Mesendoderm (in vitro differentiated cells): ENCODE data around the gene TEK.

Source experiments
- DNase-seq: peaks from one replicate; pipeline ENCODE4 v3.0.0; 2013
- H2AK5ac ChIP-seq: 2 replicates; pipeline ENCODE4 v1.6.1; 2013; ENCODE audit warnings: low read length, inconsistent platforms
- H2BK120ac ChIP-seq: 2 replicates; pipeline ENCODE4 v1.6.1; 2013; ENCODE audit warnings: low read depth, mild to moderate bottlenecking, low read length, moderate library complexity, mixed read lengths
- H2BK15ac ChIP-seq: replicated peaks from 2 replicates; pipeline ENCODE4 v1.6.1; 2013; ENCODE audit warnings: low read depth, mild to moderate bottlenecking, moderate library complexity
- H2BK5ac ChIP-seq: 2 replicates; pipeline ENCODE4 v1.6.1; 2013; ENCODE audit warnings: low read length, inconsistent platforms
- H3K18ac ChIP-seq: 2 replicates; pipeline ENCODE4 v1.6.1; 2013; ENCODE audit warnings: mild to moderate bottlenecking, low read length, mixed read lengths
- H3K23ac ChIP-seq: one replicate; pipeline ENCODE4 v1.6.1; 2013; ENCODE audit warnings: low read length
- H3K27ac ChIP-seq: 2 replicates; pipeline ENCODE4 v1.5.1; 2013; ENCODE audit warnings: low read depth, mild to moderate bottlenecking, inconsistent platforms, low read length, moderate library complexity
- H3K27me3 ChIP-seq: 2 replicates; pipeline ENCODE4 v1.6.1; 2013; ENCODE audit warnings: low read length, control low read depth, mild to moderate bottlenecking, inconsistent platforms; ENCODE audit not compliant: insufficient read depth, poor library complexity
- H3K36me3 ChIP-seq: 2 replicates; pipeline ENCODE4 v1.6.1; 2013; ENCODE audit warnings: low read length, inconsistent platforms; ENCODE audit not compliant: control insufficient read depth, insufficient read depth
- H3K4ac ChIP-seq: one replicate; pipeline ENCODE4 v1.6.1; 2013; ENCODE audit warnings: low read depth, mild to moderate bottlenecking, low read length, moderate library complexity
- H3K4me1 ChIP-seq: 2 replicates; pipeline ENCODE4 v1.6.1; 2013; ENCODE audit warnings: low read depth, low read length, inconsistent platforms; ENCODE audit not compliant: control insufficient read depth
- H3K4me2 ChIP-seq: 2 replicates; pipeline ENCODE4 v1.6.1; 2013; ENCODE audit warnings: low read length
- H3K4me3 ChIP-seq: 2 replicates; pipeline ENCODE4 v1.5.1; 2013; ENCODE audit warnings: mild to moderate bottlenecking, low read length
- H3K56ac ChIP-seq: one replicate; pipeline ENCODE4 v1.6.1; 2013; ENCODE audit warnings: low read length
- H3K79me1 ChIP-seq: 2 replicates; pipeline ENCODE4 v1.6.1; 2013; ENCODE audit warnings: low read length, inconsistent platforms
- H3K79me2 ChIP-seq: 2 replicates; pipeline ENCODE4 v1.6.1; 2013; ENCODE audit warnings: mild to moderate bottlenecking, low read length; ENCODE audit not compliant: control insufficient read depth, insufficient read depth
- H3K9ac ChIP-seq: 2 replicates; pipeline ENCODE4 v1.6.1; 2013; ENCODE audit warnings: low read length, inconsistent platforms
- H4K5ac ChIP-seq: one replicate; pipeline ENCODE4 v1.6.1; 2013; ENCODE audit warnings: low read length
- H4K8ac ChIP-seq: one replicate; pipeline ENCODE4 v1.6.1; 2013; ENCODE audit warnings: low read depth, mild to moderate bottlenecking, control low read depth, low read length, moderate library complexity
- WGBS: extraction: QIAGEN DNeasy Blood & Tissue Kit; methylation state at CpG from one replicate; pipeline ENCODE4 v1.1.7; 2013; ENCODE audit warnings: low lambda C conversion rate, missing lambda C conversion rate; ENCODE audit not compliant: insufficient coverage; ENCODE audit errors: extremely low coverage; 5-methylcytosine and 5-hydroxymethylcytosine counted together

The TEK gene

DNA sequence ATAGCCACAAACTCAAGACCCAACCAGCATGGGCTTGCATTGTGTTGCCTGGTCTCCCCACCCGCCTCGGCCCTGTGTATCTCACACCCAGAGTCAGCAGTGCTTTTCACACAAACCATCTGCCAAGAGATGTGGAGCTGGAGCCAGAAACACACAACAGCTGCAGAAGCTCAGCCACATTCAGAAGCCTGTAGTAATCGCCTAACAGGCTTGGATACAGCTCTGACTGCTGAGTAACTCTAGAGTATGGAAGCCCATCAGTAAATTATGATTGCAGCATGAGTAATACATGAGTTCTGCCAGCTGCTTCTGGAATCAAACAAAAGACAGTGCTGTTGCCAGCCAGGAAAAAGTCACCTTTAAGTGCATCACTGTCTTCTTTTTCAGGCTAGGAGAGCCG lies 16.0 kb downstream of the TEK start:
- no peak overlapping the region for H3K56ac ChIP-seq
- H2BK15ac ChIP-seq: no peak overlapping the region
- H3K18ac ChIP-seq: no peak overlapping the region
- DNase-seq: no peak
- H4K8ac ChIP-seq: no peak overlapping the region
- H2BK5ac ChIP-seq: no peak overlapping the region
- no peak overlapping the region for H4K5ac ChIP-seq
- no peak overlapping the region for H3K23ac ChIP-seq
- no peaks in the 10 kb centered on the region for H3K27me3 ChIP-seq
- no peak overlapping the region for H3K9ac ChIP-seq
- no peaks in the 10 kb centered on the region for H3K36me3 ChIP-seq
- no peak overlapping the region for H2AK5ac ChIP-seq
- H3K4ac ChIP-seq: no peak overlapping the region
- H3K79me2 ChIP-seq: no peaks in the 10 kb centered on the region
- no peak overlapping the region for H3K27ac ChIP-seq
- no CpG with 5 or more reads among the region's 4 CpGs for WGBS
- H3K4me2 ChIP-seq: no peak overlapping the region
- no peak overlapping the region for H3K4me3 ChIP-seq
- H3K4me1 ChIP-seq: peaks cover 5% of the 10 kb centered on the region
- no peaks in the 10 kb centered on the region for H3K79me1 ChIP-seq
- no peak overlapping the region for H2BK120ac ChIP-seq

DNA sequence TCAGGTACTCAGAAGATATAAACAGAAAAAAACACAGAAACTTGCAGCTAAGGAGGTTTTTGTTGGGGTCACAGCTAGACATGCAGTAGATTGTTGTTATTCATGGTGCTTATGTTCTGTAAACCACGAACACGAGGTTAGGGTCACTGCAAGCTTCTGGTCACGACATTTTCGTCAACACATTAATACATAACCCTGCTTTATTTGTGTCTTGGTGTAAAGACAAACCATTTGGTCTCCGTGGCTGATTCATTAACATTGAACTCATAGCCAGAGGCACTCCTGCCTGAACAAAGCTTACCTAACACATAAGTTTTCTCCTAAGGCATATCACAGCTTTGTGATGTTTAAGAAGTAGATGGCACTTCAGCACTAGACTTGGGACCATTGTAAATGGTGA lies 16.9 kb downstream of the TEK start:
- H3K79me1 ChIP-seq: no peaks in the 10 kb centered on the region
- H3K23ac ChIP-seq: no peak overlapping the region
- H3K4ac ChIP-seq: no peak overlapping the region
- H4K5ac ChIP-seq: no peak overlapping the region
- no peak overlapping the region for H2AK5ac ChIP-seq
- H3K9ac ChIP-seq: no peak overlapping the region
- H3K27me3 ChIP-seq: no peaks in the 10 kb centered on the region
- no peak overlapping the region for H3K18ac ChIP-seq
- DNase-seq: no peak
- peaks cover 5% of the 10 kb centered on the region for H3K4me1 ChIP-seq
- no peak overlapping the region for H3K4me3 ChIP-seq
- no peak overlapping the region for H4K8ac ChIP-seq
- no CpG with 5 or more reads among the region's 5 CpGs for WGBS
- H2BK5ac ChIP-seq: no peak overlapping the region
- H3K4me2 ChIP-seq: no peak overlapping the region
- H3K79me2 ChIP-seq: no peaks in the 10 kb centered on the region
- no peak overlapping the region for H3K56ac ChIP-seq
- H2BK120ac ChIP-seq: no peak overlapping the region
- no peak overlapping the region for H3K27ac ChIP-seq
- no peaks in the 10 kb centered on the region for H3K36me3 ChIP-seq
- H2BK15ac ChIP-seq: no peak overlapping the region

DNA sequence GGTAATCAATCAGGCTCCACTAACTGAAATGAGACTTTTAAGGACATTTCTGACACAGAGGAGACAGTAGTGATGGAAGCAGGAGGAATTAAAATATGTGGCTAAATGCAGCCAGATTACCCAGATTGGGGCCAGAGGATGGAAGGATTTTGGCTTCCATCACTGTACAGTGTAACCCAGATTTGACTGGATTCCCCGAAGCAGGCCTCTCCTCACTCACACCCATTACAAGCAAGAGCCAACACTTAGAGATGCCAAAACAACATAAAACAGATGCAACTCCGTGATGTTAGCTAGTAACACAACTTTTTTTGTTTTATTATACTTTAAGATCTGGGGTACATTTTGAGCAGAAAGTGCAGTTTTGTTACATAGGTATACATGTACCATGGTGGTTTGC lies 17.6 kb downstream of the TEK start:
- no peaks in the 10 kb centered on the region for H3K36me3 ChIP-seq
- H3K79me1 ChIP-seq: no peaks in the 10 kb centered on the region
- no peak overlapping the region for H2BK15ac ChIP-seq
- H3K56ac ChIP-seq: no peak overlapping the region
- H3K18ac ChIP-seq: no peak overlapping the region
- no peak overlapping the region for H2BK120ac ChIP-seq
- H3K23ac ChIP-seq: no peak overlapping the region
- no CpG with 5 or more reads among the region's 2 CpGs for WGBS
- no peaks in the 10 kb centered on the region for H3K79me2 ChIP-seq
- H4K8ac ChIP-seq: no peak overlapping the region
- H3K4me3 ChIP-seq: no peak overlapping the region
- H3K4ac ChIP-seq: no peak overlapping the region
- H3K9ac ChIP-seq: no peak overlapping the region
- H3K27me3 ChIP-seq: no peaks in the 10 kb centered on the region
- H3K27ac ChIP-seq: no peak overlapping the region
- H3K4me2 ChIP-seq: no peak overlapping the region
- peaks cover 5% of the 10 kb centered on the region for H3K4me1 ChIP-seq
- no peak overlapping the region for H2BK5ac ChIP-seq
- H4K5ac ChIP-seq: no peak overlapping the region
- H2AK5ac ChIP-seq: no peak overlapping the region
- DNase-seq: no peak

DNA sequence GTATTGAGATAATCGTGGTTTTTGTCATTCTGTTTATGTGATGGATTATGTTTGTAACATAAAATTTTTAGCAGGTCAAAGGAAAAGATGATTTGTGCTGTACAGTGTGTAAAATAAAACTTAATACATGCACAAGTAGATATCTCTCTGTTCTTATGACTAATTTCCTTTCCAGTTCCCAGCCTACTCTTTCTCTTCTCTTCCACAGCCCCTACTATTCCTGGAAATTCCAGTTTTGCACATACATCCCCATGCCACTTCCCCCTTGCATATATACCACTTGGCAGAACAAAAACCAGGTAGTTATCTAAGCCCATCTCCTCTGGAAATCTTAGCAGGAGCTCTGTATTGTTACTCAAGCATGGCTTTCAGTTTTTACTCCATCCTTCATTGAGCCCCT lies 20.2 kb downstream of the TEK start:
- H3K56ac ChIP-seq: no peak overlapping the region

DNA sequence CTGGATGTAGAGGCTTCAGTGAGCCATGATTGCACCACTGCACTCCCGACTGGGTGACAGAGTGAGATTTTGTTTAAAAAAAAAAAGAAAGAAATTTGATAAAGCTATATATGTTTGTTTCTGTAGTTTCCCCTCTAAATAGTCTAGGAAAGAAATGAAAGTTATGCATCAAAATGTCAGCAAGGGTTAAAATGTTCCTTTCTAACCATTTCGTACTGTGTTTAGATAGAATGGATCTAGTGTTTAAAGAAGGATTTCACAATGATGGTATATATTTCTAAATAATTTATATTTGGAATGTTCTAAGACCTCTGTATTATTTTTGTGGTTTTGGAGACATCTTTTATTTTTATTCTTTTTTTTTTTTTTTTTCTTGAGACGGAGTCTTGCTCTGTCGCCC lies 22.7 kb downstream of the TEK start:
- Histone ChIP-seq H3K9ac (no peak overlapping the region), H3K4me3 (no peak overlapping the region), H3K36me3 (no peaks in the 10 kb centered on the region), H3K4me1 (no peaks in the 10 kb centered on the region), H2BK120ac (no peak overlapping the region), H3K23ac (no peak overlapping the region), H3K27me3 (no peaks in the 10 kb centered on the region), H2BK15ac (no peak overlapping the region), H2BK5ac (no peak overlapping the region), H3K27ac (no peak overlapping the region), H2AK5ac (no peak overlapping the region), H3K79me1 (no peaks in the 10 kb centered on the region), H3K56ac (no peak overlapping the region), H3K18ac (no peak overlapping the region), H3K4me2 (no peak overlapping the region), H3K4ac (no peak overlapping the region), H3K79me2 (no peaks in the 10 kb centered on the region), H4K5ac (no peak overlapping the region), H4K8ac (no peak overlapping the region)
- DNase-seq: no peak
- no CpG with 5 or more reads among the region's 4 CpGs for WGBS

More for the DNA sequence above, 20.2 kb downstream of the TEK start:
- Histone ChIP-seq H3K27me3 (no peaks in the 10 kb centered on the region), H3K36me3 (no peaks in the 10 kb centered on the region), H3K4me2 (no peak overlapping the region), H3K79me1 (no peaks in the 10 kb centered on the region), H3K9ac (no peak overlapping the region), H2BK15ac (no peak overlapping the region), H3K79me2 (no peaks in the 10 kb centered on the region), H4K8ac (no peak overlapping the region), H3K4ac (no peak overlapping the region), H2BK120ac (no peak overlapping the region), H4K5ac (no peak overlapping the region), H2AK5ac (no peak overlapping the region), H3K18ac (no peak overlapping the region), H2BK5ac (no peak overlapping the region), H3K4me1 (no peaks in the 10 kb centered on the region), H3K23ac (no peak overlapping the region), H3K27ac (no peak overlapping the region), H3K4me3 (no peak overlapping the region)
- no CpG with 5 or more reads among the region's 1 CpG for WGBS
- DNase-seq: no peak

DNA sequence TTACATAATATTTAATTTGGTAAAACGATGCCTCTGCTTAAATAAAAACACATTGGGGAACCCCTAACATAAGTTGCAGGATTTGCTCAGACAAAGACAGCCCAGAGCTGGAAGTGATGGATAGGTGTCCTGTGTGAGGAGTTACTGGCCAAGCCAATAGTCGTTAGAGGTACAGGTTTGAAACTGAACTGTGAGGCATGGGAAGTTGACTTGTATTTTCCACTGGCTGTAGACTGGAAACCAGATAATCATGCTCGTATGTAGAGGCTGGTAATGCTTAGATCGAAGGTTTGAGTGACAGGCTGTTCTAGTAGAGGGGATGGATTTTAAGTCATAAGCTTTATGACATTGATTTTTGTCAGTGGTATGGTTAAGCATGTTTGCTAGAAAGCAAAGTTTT lies 24.8 kb downstream of the TEK start:
- Histone ChIP-seq H3K27me3 (no peaks in the 10 kb centered on the region), H2AK5ac (no peak overlapping the region), H3K23ac (no peak overlapping the region), H3K56ac (no peak overlapping the region), H3K18ac (no peak overlapping the region), H3K79me2 (no peaks in the 10 kb centered on the region), H3K9ac (no peak overlapping the region), H4K8ac (no peak overlapping the region), H2BK15ac (no peak overlapping the region), H2BK120ac (no peak overlapping the region), H3K79me1 (no peaks in the 10 kb centered on the region), H3K4me2 (no peak overlapping the region), H3K4ac (no peak overlapping the region), H3K4me1 (no peaks in the 10 kb centered on the region), H3K27ac (no peak overlapping the region), H3K4me3 (no peak overlapping the region), H2BK5ac (no peak overlapping the region), H3K36me3 (no peaks in the 10 kb centered on the region), H4K5ac (no peak overlapping the region)
- no CpG with 5 or more reads among the region's 4 CpGs for WGBS
- DNase-seq: no peak
